ENCODE results near the gene ROR1. TPM values are rescaled to one million over a fixed set of nuclear protein-coding genes. Genes with fewer than 3 reads are reported as not detected.

Gene ROR1
- total and polyA plus RNA-seq, 10 of the 15 experiments (the other 5 are each of a cell fraction or from before 2014, with no cell fraction given) = 0.02 to 0.08 (median 0.05) TPM; not detected in 6

- Histone ChIP-seq H2AFZ (ENCODE audit: control insufficient read depth, low read depth, low read length) (no peak overlapping the region), H3K9me3 (replicated peaks; ENCODE audit: control insufficient read depth, insufficient read depth, low read length) (no peaks in the 10 kb centered on the region), H3K4me3 (no peak overlapping the region), H3K36me3 (ENCODE audit: control insufficient read depth in 2 of 2, insufficient read depth in 2 of 2, low read length in 1 of 2) (no peaks in the 10 kb centered on the region), H3K79me2 (ENCODE audit: control insufficient read depth, insufficient read depth, low read length) (no peaks in the 10 kb centered on the region), H3K27ac (ENCODE audit: control insufficient read depth, insufficient read depth) (no peak overlapping the region), H3K9ac (ENCODE audit: control insufficient read depth, insufficient read depth, low read length) (no peak overlapping the region), H3K27me3 (replicated peaks in 1 of 2; ENCODE audit: control insufficient read depth in 2 of 2, insufficient read depth in 2 of 2, low read length in 1 of 2) (peaks cover 0 to 3% of the 10 kb centered on the region in 2 experiments; a peak in 2 of 4 replicates), H3K4me1 (ENCODE audit: control insufficient read depth, insufficient read depth, low read length) (no peaks in the 10 kb centered on the region), H4K20me1 (ENCODE audit: control insufficient read depth, insufficient read depth) (no peaks in the 10 kb centered on the region), H3K4me2 (ENCODE audit: control insufficient read depth, insufficient read depth) (no peak overlapping the region)
- CTCF ChIA-PET = interaction anchor here (0.6 kb wide), 1 partner anchor 551 kb away, joined by 3 read pairs; no protein-coding TSS in a partner anchor
- intact Hi-C loops (cut with micrococcal nuclease; ENCODE audit: unreplicated experiment) (no loop called here), in situ Hi-C loops (cut with MboI) (no loop called here)
- TF ChIP-seq HDAC6 (IDR thresholded peaks at IDR 0.05; ENCODE audit: unreplicated experiment) (no peak), ATF3 (IDR thresholded peaks at IDR 0.05; ENCODE audit: borderline replicate concordance, extremely low read depth, low read depth, low read length) (no peak), ZBTB4 (CRISPR knock-in tag; IDR thresholded peaks at IDR 0.05) (no peak), SREBF2 (IDR thresholded peaks at IDR 0.05; ENCODE audit: low read length) (no peak), RBBP5 (conservative IDR thresholded peaks at IDR 0.05) (no peak), ESRRA (IDR thresholded peaks at IDR 0.05; ENCODE audit: low read length) (no peak), MTA3 (IDR thresholded peaks at IDR 0.05; ENCODE audit: borderline replicate concordance, low read length) (no peak), NR2C2 (IDR thresholded peaks at IDR 0.05; ENCODE audit: borderline replicate concordance, control insufficient read depth, insufficient read length, low read depth) (no peak), RCOR1 (conservative IDR thresholded peaks at IDR 0.05; ENCODE audit: low read depth, low read length) (no peak), FOXK2 (IDR thresholded peaks at IDR 0.05) (no peak), GATAD2B (conservative IDR thresholded peaks at IDR 0.05; ENCODE audit: low read depth) (no peak), SPI1 (IDR thresholded peaks at IDR 0.05; ENCODE audit: borderline replicate concordance, insufficient read depth, low read depth, low read length) (no peak), SRF (IDR thresholded peaks at IDR 0.05; ENCODE audit: low read depth in 2 of 2, low read length in 2 of 2) (no peak), NRF1 (conservative IDR thresholded peaks at IDR 0.05; ENCODE audit: low read depth, low read length) (no peak), POU2F2 (IDR thresholded peaks at IDR 0.05; ENCODE audit: borderline replicate concordance, low read depth, low read length) (no peak), RB1 (IDR thresholded peaks at IDR 0.05; ENCODE audit: borderline replicate concordance) (no peak)
- TF ChIP-seq, protein P1, sequence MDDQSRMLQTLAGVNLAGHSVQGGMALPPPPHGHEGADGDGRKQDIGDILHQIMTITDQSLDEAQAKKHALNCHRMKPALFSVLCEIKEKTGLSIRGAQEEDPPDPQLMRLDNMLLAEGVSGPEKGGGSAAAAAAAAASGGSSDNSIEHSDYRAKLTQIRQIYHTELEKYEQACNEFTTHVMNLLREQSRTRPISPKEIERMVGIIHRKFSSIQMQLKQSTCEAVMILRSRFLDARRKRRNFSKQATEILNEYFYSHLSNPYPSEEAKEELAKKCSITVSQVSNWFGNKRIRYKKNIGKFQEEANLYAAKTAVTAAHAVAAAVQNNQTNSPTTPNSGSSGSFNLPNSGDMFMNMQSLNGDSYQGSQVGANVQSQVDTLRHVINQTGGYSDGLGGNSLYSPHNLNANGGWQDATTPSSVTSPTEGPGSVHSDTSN (IDR thresholded peaks at IDR 0.05; ENCODE audit: insufficient replicate concordance, low read depth, low read length) = no peak
- TF ChIP-seq, protein P2, sequence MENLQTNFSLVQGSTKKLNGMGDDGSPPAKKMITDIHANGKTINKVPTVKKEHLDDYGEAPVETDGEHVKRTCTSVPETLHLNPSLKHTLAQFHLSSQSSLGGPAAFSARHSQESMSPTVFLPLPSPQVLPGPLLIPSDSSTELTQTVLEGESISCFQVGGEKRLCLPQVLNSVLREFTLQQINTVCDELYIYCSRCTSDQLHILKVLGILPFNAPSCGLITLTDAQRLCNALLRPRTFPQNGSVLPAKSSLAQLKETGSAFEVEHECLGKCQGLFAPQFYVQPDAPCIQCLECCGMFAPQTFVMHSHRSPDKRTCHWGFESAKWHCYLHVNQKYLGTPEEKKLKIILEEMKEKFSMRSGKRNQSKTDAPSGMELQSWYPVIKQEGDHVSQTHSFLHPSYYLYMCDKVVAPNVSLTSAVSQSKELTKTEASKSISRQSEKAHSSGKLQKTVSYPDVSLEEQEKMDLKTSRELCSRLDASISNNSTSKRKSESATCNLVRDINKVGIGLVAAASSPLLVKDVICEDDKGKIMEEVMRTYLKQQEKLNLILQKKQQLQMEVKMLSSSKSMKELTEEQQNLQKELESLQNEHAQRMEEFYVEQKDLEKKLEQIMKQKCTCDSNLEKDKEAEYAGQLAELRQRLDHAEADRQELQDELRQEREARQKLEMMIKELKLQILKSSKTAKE (IDR thresholded peaks at IDR 0.05; ENCODE audit: low read depth, poor library complexity, severe bottlenecking) = no peak
- POLR2A ChIA-PET = no interaction called here
- DNase-seq (ENCODE audit: low read depth, low spot score) (no peak), FAIRE-seq (no peak), ATAC-seq (no peak)
- RAD21 ChIA-PET (ENCODE audit: unreplicated experiment) = no interaction called here
- SMC1A ChIA-PET (ENCODE audit: uncharacterized antibody, unreplicated experiment) = interaction anchor here (0.6 to 1.4 kb wide), 2 partner anchors 11 to 67 kb away, joined by 3 read pairs; no protein-coding TSS in a partner anchor
- 28% methylated on average over 6 of the region's 6 CpGs for WGBS (ENCODE audit: insufficient coverage, insufficient replicate concordance, low lambda C conversion rate, missing lambda C conversion rate)
- no TSS peak for BruUV-seq (replicated peaks)
These were observed 15.0 kb upstream of the ROR1 start for GRCh38 chr1:63758791-63759190.
